WTC11 (cell line): ENCODE measurements around the gene PITHD1.

ENCODE experiments used
- CREB1 ChIP-seq: sonication (generic); formaldehyde crosslinking; IDR thresholded peaks from 2 replicates; pipeline ENCODE4 v1.8.0; 2023; ENCODE audit warnings: mild to moderate bottlenecking, missing genetic modification reagents
- CTCF ChIP-seq: fragments of 200-600 bp; IDR thresholded peaks from 2 replicates; pipeline ENCODE4 v1.8.0; 2022; ENCODE audit warnings: antibody characterized with exemption
- EMX1 ChIP-seq: fragments of 250-450 bp; sonication (Bioruptor Pico); IDR thresholded peaks from 2 replicates; pipeline ENCODE4 v1.8.0; 2021; ENCODE audit warnings: mild to moderate bottlenecking
- ETV6 ChIP-seq: sonication (generic); formaldehyde crosslinking; IDR thresholded peaks from 2 replicates; pipeline ENCODE4 v1.8.1; 2022; ENCODE audit warnings: mild to moderate bottlenecking, missing genetic modification reagents
- NFYB ChIP-seq: sonication (generic); formaldehyde crosslinking; conservative IDR thresholded peaks from 2 replicates; pipeline ENCODE4 v1.8.0; 2022; ENCODE audit warnings: low read depth, missing genetic modification reagents
- OVOL2 ChIP-seq: fragments of 250-450 bp; sonication (Bioruptor Pico); IDR thresholded peaks from 2 replicates; pipeline ENCODE4 v1.9.0; 2021; ENCODE audit warnings: mild to moderate bottlenecking, borderline replicate concordance
- TEAD4 ChIP-seq: sonication (generic); formaldehyde crosslinking; IDR thresholded peaks from 2 replicates; pipeline ENCODE4 v1.8.0; 2022; ENCODE audit warnings: mild to moderate bottlenecking, missing genetic modification reagents
- USF2 ChIP-seq: sonication (generic); formaldehyde crosslinking; IDR thresholded peaks from 2 replicates; pipeline ENCODE4 v1.8.1; 2023; ENCODE audit warnings: mild to moderate bottlenecking, missing genetic modification reagents, moderate library complexity
- ZNF232 ChIP-seq: sonication (generic); formaldehyde crosslinking; IDR thresholded peaks from 2 replicates; pipeline ENCODE4 v1.8.0; 2022; ENCODE audit warnings: mild to moderate bottlenecking, missing genetic modification reagents
- TF ChIP-seq, protein P1 (sequence below): fragments of 250-450 bp; sonication (Bioruptor Pico); IDR thresholded peaks from 2 replicates; pipeline ENCODE4 v2.1.2; 2022; ENCODE audit warnings: mild to moderate bottlenecking, moderate library complexity
- TF ChIP-seq, protein P2 (sequence below): sonication (generic); formaldehyde crosslinking; IDR thresholded peaks from 2 replicates; pipeline ENCODE4 v1.8.1; 2022; ENCODE audit warnings: mild to moderate bottlenecking, missing genetic modification reagents, moderate library complexity, borderline replicate concordance

- TF ChIP-seq USF2 (CRISPR knock-in tag) (no peak), CTCF (no peak), ZNF232 (no peak), ETV6 (CRISPR knock-in tag) (no peak), EMX1 (CRISPR knock-in tag) (no peak), NFYB (no peak), TEAD4 (no peak), OVOL2 (no peak), CREB1 (CRISPR knock-in tag) (no peak)
- TF ChIP-seq, protein P1, sequence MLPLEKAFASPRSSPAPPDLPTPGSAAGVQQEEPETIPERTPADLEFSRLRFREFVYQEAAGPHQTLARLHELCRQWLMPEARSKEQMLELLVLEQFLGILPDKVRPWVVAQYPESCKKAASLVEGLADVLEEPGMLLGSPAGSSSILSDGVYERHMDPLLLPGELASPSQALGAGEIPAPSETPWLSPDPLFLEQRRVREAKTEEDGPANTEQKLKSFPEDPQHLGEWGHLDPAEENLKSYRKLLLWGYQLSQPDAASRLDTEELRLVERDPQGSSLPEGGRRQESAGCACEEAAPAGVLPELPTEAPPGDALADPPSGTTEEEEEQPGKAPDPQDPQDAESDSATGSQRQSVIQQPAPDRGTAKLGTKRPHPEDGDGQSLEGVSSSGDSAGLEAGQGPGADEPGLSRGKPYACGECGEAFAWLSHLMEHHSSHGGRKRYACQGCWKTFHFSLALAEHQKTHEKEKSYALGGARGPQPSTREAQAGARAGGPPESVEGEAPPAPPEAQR, result no peak
- TF ChIP-seq, protein P2, sequence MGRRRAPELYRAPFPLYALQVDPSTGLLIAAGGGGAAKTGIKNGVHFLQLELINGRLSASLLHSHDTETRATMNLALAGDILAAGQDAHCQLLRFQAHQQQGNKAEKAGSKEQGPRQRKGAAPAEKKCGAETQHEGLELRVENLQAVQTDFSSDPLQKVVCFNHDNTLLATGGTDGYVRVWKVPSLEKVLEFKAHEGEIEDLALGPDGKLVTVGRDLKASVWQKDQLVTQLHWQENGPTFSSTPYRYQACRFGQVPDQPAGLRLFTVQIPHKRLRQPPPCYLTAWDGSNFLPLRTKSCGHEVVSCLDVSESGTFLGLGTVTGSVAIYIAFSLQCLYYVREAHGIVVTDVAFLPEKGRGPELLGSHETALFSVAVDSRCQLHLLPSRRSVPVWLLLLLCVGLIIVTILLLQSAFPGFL (CRISPR knock-in tag), result no peak
Measured at GRCh38 chr1:23796466-23797271, 18.5 kb downstream of the PITHD1 start.
